HEK293T (cell line): ENCODE measurements around the gene DDX47.

Experiments used
- ARNT ChIP-seq: fragments of 450-650 bp; IDR thresholded peaks from 2 replicates; pipeline ENCODE4 v1.6.1; 2017; ENCODE audit warnings: mild to moderate bottlenecking
- ELF4 ChIP-seq: fragments of 450-650 bp; IDR thresholded peaks from 2 replicates; pipeline ENCODE4 v1.6.1; 2017; ENCODE audit warnings: antibody characterized with exemption
- FOXK2 ChIP-seq: fragments of 450-650 bp; IDR thresholded peaks from 2 replicates; pipeline ENCODE4 v1.6.1; 2016; ENCODE audit warnings: mild to moderate bottlenecking
- SUZ12 ChIP-seq: fragments of 450-650 bp; IDR thresholded peaks from 2 replicates; pipeline ENCODE4 v1.6.1; 2016; ENCODE audit warnings: mild to moderate bottlenecking
- TARDBP ChIP-seq: fragments of 450-650 bp; IDR thresholded peaks from 2 replicates; pipeline ENCODE4 v1.6.1; 2016
- ZNF384 ChIP-seq: fragments of 450-650 bp; IDR thresholded peaks from 2 replicates; pipeline ENCODE4 v1.6.1; 2016
- TF ChIP-seq, protein P1 (sequence below): fragments of 450-650 bp; IDR thresholded peaks from 2 replicates; pipeline ENCODE4 v1.6.1; 2016

DNA sequence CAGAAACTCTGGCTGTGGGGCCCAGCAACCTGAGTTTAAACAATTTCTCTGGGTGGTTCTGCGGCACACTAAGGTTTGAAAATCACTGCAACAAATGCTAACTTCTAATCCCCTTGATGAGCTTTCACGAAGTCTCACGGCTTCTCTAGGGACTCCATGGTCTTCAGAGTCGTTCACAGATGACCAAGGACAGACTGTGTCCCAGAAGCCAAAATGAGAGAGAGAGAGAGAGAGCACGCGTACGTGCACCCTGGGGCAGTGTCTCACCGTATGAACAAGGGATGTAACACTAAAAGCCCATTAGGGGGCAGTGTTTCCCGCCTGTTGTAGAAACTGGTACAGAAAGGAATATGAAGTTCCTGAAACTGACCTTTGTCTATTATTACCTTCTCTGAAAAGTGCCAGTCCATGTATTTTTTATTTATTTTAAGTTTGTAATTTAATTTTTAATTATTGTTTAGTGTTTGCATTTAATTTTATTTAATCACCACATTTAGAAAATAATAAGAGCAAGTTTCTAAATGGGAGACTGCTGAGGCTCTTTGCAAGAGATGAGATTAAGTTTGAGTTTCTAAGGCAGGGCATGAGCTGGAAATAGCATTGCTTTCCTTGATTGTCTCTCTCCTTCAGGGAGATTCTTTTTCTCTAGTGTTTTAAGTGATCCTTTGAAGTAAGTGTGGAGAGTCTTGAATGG is 24.3 kb upstream of the DDX47 start:
- TF ChIP-seq FOXK2 (no peak), ELF4 (no peak), TARDBP (no peak), ARNT (no peak), SUZ12 (no peak), ZNF384 (no peak)
- TF ChIP-seq, protein P1, sequence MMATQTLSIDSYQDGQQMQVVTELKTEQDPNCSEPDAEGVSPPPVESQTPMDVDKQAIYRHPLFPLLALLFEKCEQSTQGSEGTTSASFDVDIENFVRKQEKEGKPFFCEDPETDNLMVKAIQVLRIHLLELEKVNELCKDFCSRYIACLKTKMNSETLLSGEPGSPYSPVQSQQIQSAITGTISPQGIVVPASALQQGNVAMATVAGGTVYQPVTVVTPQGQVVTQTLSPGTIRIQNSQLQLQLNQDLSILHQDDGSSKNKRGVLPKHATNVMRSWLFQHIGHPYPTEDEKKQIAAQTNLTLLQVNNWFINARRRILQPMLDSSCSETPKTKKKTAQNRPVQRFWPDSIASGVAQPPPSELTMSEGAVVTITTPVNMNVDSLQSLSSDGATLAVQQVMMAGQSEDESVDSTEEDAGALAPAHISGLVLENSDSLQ, result no peak
